Calu3 (cell line): ENCODE measurements around the gene NEDD4L. TPM values are rescaled to one million over a fixed set of nuclear protein-coding genes. Genes with fewer than 3 reads are reported as not detected.
A peak's percentile ranks its signal among the peaks of the same experiment; 100 is the strongest.

Experiments
- BruUV-seq: library from RNA; stranded (reverse); fragments of 400-500 nt; replicated peaks from 2 replicates; lab custom pipeline; 2021; lab: Mats Ljungman, UMichigan
- CTCF ChIA-PET: fragments of 300-600 bp; sonication (Branson Sonifier 250); formaldehyde crosslinking; loops from one replicate; lab custom pipeline; 2022; ENCODE audit warnings: antibody characterized with exemption; lab: Charles Lee
- DNase-seq: peaks from one replicate; pipeline ENCODE4 v3.0.0; 2022
- H3K27ac Mint-ChIP-seq: one replicate; pipeline ENCODE4 v1.8.0; 2022; ENCODE audit warnings: mixed read lengths; ENCODE audit not compliant: unreplicated experiment
- H3K27me3 Mint-ChIP-seq: one replicate; pipeline ENCODE4 v1.8.0; 2022; ENCODE audit warnings: mixed read lengths; ENCODE audit not compliant: unreplicated experiment
- H3K36me3 Mint-ChIP-seq: one replicate; pipeline ENCODE4 v1.8.0; 2022; ENCODE audit warnings: mild to moderate bottlenecking, moderate library complexity, mixed read lengths; ENCODE audit not compliant: insufficient read depth, unreplicated experiment
- H3K4me1 Mint-ChIP-seq: one replicate; pipeline ENCODE4 v1.8.0; 2022; ENCODE audit warnings: mild to moderate bottlenecking, low read depth, mixed read lengths; ENCODE audit not compliant: unreplicated experiment
- H3K4me3 Mint-ChIP-seq: one replicate; pipeline ENCODE4 v1.8.0; 2022; ENCODE audit warnings: mild to moderate bottlenecking, low read depth, moderate library complexity, mixed read lengths; ENCODE audit not compliant: unreplicated experiment
- H3K9me3 Mint-ChIP-seq: one replicate; pipeline ENCODE4 v1.8.0; 2022; ENCODE audit warnings: low read depth, mixed read lengths; ENCODE audit not compliant: unreplicated experiment
- CTCF ChIP-seq: fragments of 200-600 bp; IDR thresholded peaks from one replicate; pipeline ENCODE4 v1.8.0; 2022; ENCODE audit warnings: antibody characterized with exemption; ENCODE audit not compliant: unreplicated experiment
- intact Hi-C: fragments of 100-400 bp; cut with micrococcal nuclease; formaldehyde crosslinking; loops from one replicate; pipeline ENCODE4 v1.10.0; 2022; ENCODE audit not compliant: unreplicated experiment
- total RNA-seq: library from RNA; stranded (reverse); gene quantifications from 2 replicates; pipeline ENCODE4 v1.2.3, GENCODE V29; 2022

The NEDD4L gene
- total RNA-seq, 1 experiment from 2014 or later = 213 TPM

GRCh38 chr18:58045242-58046092, 1.4 kb downstream of the NEDD4L start:
- no peaks in the 10 kb centered on the region for H3K27me3 Mint-ChIP-seq
- peak; percentile 80 for DNase-seq
- peak overlapping the region; percentile 99 for H3K4me3 Mint-ChIP-seq
- H3K9me3 Mint-ChIP-seq = no peaks in the 10 kb centered on the region
- no peak for TF ChIP-seq CTCF
- peak overlapping the region; percentile 93 for H3K27ac Mint-ChIP-seq
- intact Hi-C loops = loop anchor here (2.0 to 10.0 kb wide), 6 partner anchors 42 to 411 kb away; no protein-coding TSS in a partner anchor
- CTCF ChIA-PET = interaction anchor here (0.7 to 1.5 kb wide), 6 partner anchors 43 to 217 kb away, joined by 3 to 9 read pairs (median 4); no protein-coding TSS in a partner anchor
- H3K4me1 Mint-ChIP-seq = peaks cover 50% of the 10 kb centered on the region
- TSS peak; percentile 86 for BruUV-seq
- peaks cover 44% of the 10 kb centered on the region for H3K36me3 Mint-ChIP-seq

GRCh38 chr18:58046093-58046793, 2.2 kb downstream of the NEDD4L start:
- TF ChIP-seq CTCF = no peak
- CTCF ChIA-PET = interaction anchor here (0.8 to 1.2 kb wide), 3 partner anchors 42 to 87 kb away, joined by 3 to 4 read pairs (median 3); no protein-coding TSS in a partner anchor
- Mint-ChIP-seq H3K27me3 (no peaks in the 10 kb centered on the region), H3K4me1 (peaks cover 48% of the 10 kb centered on the region), H3K9me3 (no peaks in the 10 kb centered on the region), H3K27ac (peak overlapping the region; percentile 93), H3K4me3 (peak overlapping the region; percentile 99), H3K36me3 (peaks cover 44% of the 10 kb centered on the region)
- BruUV-seq = TSS peak; percentile 26
- intact Hi-C loops = loop anchor here (2.0 to 10.0 kb wide), 5 partner anchors 41 to 411 kb away; no protein-coding TSS in a partner anchor
- no peak for DNase-seq

- H3K36me3 Mint-ChIP-seq = peaks cover 44% of the 10 kb centered on the region
- H3K27ac Mint-ChIP-seq = peak overlapping the region; percentile 93
- CTCF ChIA-PET = interaction anchor here (1.0 to 1.2 kb wide), 2 partner anchors 33 to 42 kb away, joined by 3 to 4 read pairs; no protein-coding TSS in a partner anchor
- peak overlapping the region; percentile 99 for H3K4me3 Mint-ChIP-seq
- H3K9me3 Mint-ChIP-seq = no peaks in the 10 kb centered on the region
- BruUV-seq = no TSS peak
- intact Hi-C loops = loop anchor here (2.0 to 10.0 kb wide), 5 partner anchors 40 to 412 kb away; no protein-coding TSS in a partner anchor
- H3K27me3 Mint-ChIP-seq = no peaks in the 10 kb centered on the region
- DNase-seq = no peak
- H3K4me1 Mint-ChIP-seq = peaks cover 48% of the 10 kb centered on the region
- TF ChIP-seq CTCF = no peak
Measured at GRCh38 chr18:58046794-58047555, 2.9 kb downstream of the NEDD4L start.

GRCh38 chr18:58047556-58047882, 3.5 kb downstream of the NEDD4L start:
- BruUV-seq = no TSS peak
- peak overlapping the region; percentile 93 for H3K27ac Mint-ChIP-seq
- DNase-seq = no peak
- peaks cover 48% of the 10 kb centered on the region for H3K4me1 Mint-ChIP-seq
- peak overlapping the region; percentile 99 for H3K4me3 Mint-ChIP-seq
- CTCF ChIA-PET = interaction anchor here (1.0 kb wide), 1 partner anchor 34 kb away, joined by 3 read pairs; no protein-coding TSS in a partner anchor
- intact Hi-C loops = loop anchor here (2.0 to 10.0 kb wide), 5 partner anchors 40 to 413 kb away; no protein-coding TSS in a partner anchor
- H3K9me3 Mint-ChIP-seq = no peaks in the 10 kb centered on the region
- no peak for TF ChIP-seq CTCF
- H3K36me3 Mint-ChIP-seq = peaks cover 42% of the 10 kb centered on the region
- no peaks in the 10 kb centered on the region for H3K27me3 Mint-ChIP-seq
